H1 (cell line): ENCODE measurements around the gene KLRF1. TPM values are rescaled to one million over a fixed set of nuclear protein-coding genes. Genes with fewer than 3 reads are reported as not detected.

ENCODE experiments used
- HDAC2 ChIP-seq, 2 experiments: fragments of 300-600 bp in 1 of 2; sonication (generic) in 1 of 2; IDR thresholded peaks; 2 replicates each; pipeline ENCODE4 v1.6.1; 2011 to 2012; ENCODE audit warnings: low read depth in 2 of 2, low read length in 2 of 2, mild to moderate bottlenecking in 2 of 2, moderate library complexity in 2 of 2, borderline replicate concordance in 1 of 2, inconsistent platforms in 1 of 2
- JUN ChIP-seq: IDR thresholded peaks from 2 replicates; pipeline ENCODE4 v1.6.1; 2011; ENCODE audit warnings: low read depth, mild to moderate bottlenecking, improper control_type of control experiment, low read length
- POLR2A ChIP-seq, 2 experiments: IDR thresholded peaks; 1 replicate in 1 of 2; 2 replicates in 1 of 2; pipeline ENCODE4 v1.6.1; 2011; ENCODE audit warnings: low read depth in 2 of 2, low read length in 2 of 2, mild to moderate bottlenecking in 2 of 2; ENCODE audit errors: control extremely low read depth in 1 of 2
- SIRT6 ChIP-seq: IDR thresholded peaks from one replicate; pipeline ENCODE4 v1.7.1; 2012; ENCODE audit warnings: low read length, inconsistent platforms
- SIX5 ChIP-seq: IDR thresholded peaks from 2 replicates; pipeline ENCODE4 v1.6.1; 2011; ENCODE audit warnings: mild to moderate bottlenecking, low read depth, low read length
- SP4 ChIP-seq: IDR thresholded peaks from 2 replicates; pipeline ENCODE4 v1.6.1; 2012; ENCODE audit warnings: low read length, inconsistent platforms
- SRF ChIP-seq: IDR thresholded peaks from 2 replicates; pipeline ENCODE4 v1.6.1; 2011; ENCODE audit warnings: mild to moderate bottlenecking, low read depth, low read length, moderate library complexity
- polyA plus RNA-seq, 7 experiments: library from polyadenylated mRNA; depleted of rRNA in 3 of 7; stranded (reverse) in 5 of 7; unstranded in 2 of 7; fragments of >200 nt in 5 of 7; fragments of 200-250 nt in 2 of 7; gene quantifications; 1 replicate in 5 of 7; 2 replicates in 1 of 7; 4 replicates in 1 of 7; pipeline versions ENCODE4 v1.2.1 to v1.2.3, GENCODE V29; 2011 to 2013; ENCODE audit warnings: missing spikeins in 2 of 7, mixed read lengths in 2 of 7
- total RNA-seq: library from RNA; stranded (reverse); fragmentation: NEBNext Ultra II Directional; extraction: Animal tissue kit (Norgen Biotek cat#: 25700); gene quantifications from 2 replicates; pipeline ENCODE4 v1.2.1, GENCODE V29; 2021

The KLRF1 gene
- total and polyA plus RNA-seq, 2 of the 8 experiments (the other 6 are each of a cell fraction or from before 2014, with no cell fraction given): not detected

GRCh38 chr12:9869307-9870161 lies 42.3 kb downstream of the KLRF1 start, which contains the start of gene CLEC2B (continued):
- TF ChIP-seq HDAC2 (IDR thresholded peaks at IDR 0.05; ENCODE audit: borderline replicate concordance in 1 of 2, low read depth in 2 of 2, low read length in 2 of 2): no peak
- no peak for TF ChIP-seq JUN
- no peak for TF ChIP-seq POLR2A (IDR thresholded peaks at IDR 0.05; ENCODE audit: control extremely low read depth in 1 of 2, low read depth in 2 of 2, low read length in 2 of 2)
- TF ChIP-seq SIRT6: no peak
- TF ChIP-seq SIX5: no peak
- no peak for TF ChIP-seq SRF
- TF ChIP-seq SP4: no peak
